Transverse colon (tissue), 4 donors: ENCODE data around the gene CMC2. TPM values are rescaled to one million over a fixed set of nuclear protein-coding genes. Genes with fewer than 3 reads are reported as not detected.

Source experiments
- DNase-seq: peaks from one replicate; pipeline ENCODE4 v3.0.0-alpha.2; 2019
- H3K27ac ChIP-seq, 4 donors: fragments of 200-600 bp; sonication (generic); 2 replicates each; pipeline ENCODE4 v1.5.1; 2016 to 2018; ENCODE audit warnings: inconsistent platforms in 4 of 4
- H3K27me3 ChIP-seq: fragments of 200-600 bp; sonication (generic); 2 replicates; pipeline ENCODE4 v1.5.1; 2017; ENCODE audit warnings: inconsistent platforms
- H3K36me3 ChIP-seq, 4 donors: fragments of 200-600 bp; sonication (generic); 2 replicates each; pipeline ENCODE4 v1.5.1; 2017 to 2019; ENCODE audit warnings: inconsistent platforms in 4 of 4
- H3K4me1 ChIP-seq, 4 donors: fragments of 200-600 bp; sonication (generic); 2 replicates each; pipeline ENCODE4 v1.5.1; 2017 to 2020; ENCODE audit warnings: inconsistent platforms in 4 of 4
- H3K4me3 ChIP-seq, 4 donors: fragments of 200-600 bp; sonication (generic); 1 replicate in 1 of 4; 2 replicates in 3 of 4; pipeline versions ENCODE4 v1.5.1 to v1.6.1; 2017 to 2019; ENCODE audit warnings: inconsistent platforms in 4 of 4
- H3K9me3 ChIP-seq, 2 donors: fragments of 200-600 bp; sonication (generic); 2 replicates each; pipeline ENCODE4 v1.5.1; 2017 to 2019; ENCODE audit warnings: inconsistent platforms in 2 of 2
- CTCF ChIP-seq, 5 experiments: fragments of 200-600 bp in 3 of 5; fragments of 450-650 bp in 2 of 5; sonication (generic) in 3 of 5; IDR thresholded peaks; 1 replicate in 2 of 5; 2 replicates in 3 of 5; pipeline ENCODE4 v1.5.1; 2016 to 2017; ENCODE audit warnings: antibody characterized with exemption in 5 of 5, inconsistent platforms in 3 of 5, mild to moderate bottlenecking in 2 of 5, moderate library complexity in 1 of 5
- EP300 ChIP-seq: sonication (generic); formaldehyde crosslinking; IDR thresholded peaks from one replicate; pipeline ENCODE4 v1.6.1; 2017; ENCODE audit warnings: antibody characterized with exemption, low read depth
- POLR2A ChIP-seq: fragments of 450-650 bp; IDR thresholded peaks from one replicate; pipeline ENCODE4 v1.6.1; 2016; ENCODE audit warnings: antibody characterized with exemption, mild to moderate bottlenecking, moderate library complexity
- POLR2AphosphoS5 ChIP-seq, 3 donors: sonication (generic); formaldehyde crosslinking; IDR thresholded peaks; one replicate each; pipeline ENCODE4 v1.6.1; 2016; ENCODE audit warnings: antibody characterized with exemption in 3 of 3
- WGBS, 2 donors: methylation state at CpG; one replicate each; pipeline ENCODE4 v1.1.5; 2018; ENCODE audit warnings: low coverage in 1 of 2; 5-methylcytosine and 5-hydroxymethylcytosine counted together
- in situ Hi-C, 4 donors: fragments of 200-750 bp; cut with MboI; loops; one replicate each; pipeline versions ENCODE4 v1.15.0 to v1.15.1; 2017; ENCODE audit warnings: low sequenced_read_pairs in 3 of 4, low pct_ligation_motif_present in 1 of 4, low pct_unique_long_range_greater_than_20kb in 1 of 4
- intact Hi-C: fragments of 100-400 bp; cut with DNase I; formaldehyde crosslinking; loops from one replicate; pipeline ENCODE4 v1.15.1; 2023; ENCODE audit warnings: low total_unique reads
- total RNA-seq, 4 donors: library from RNA; depleted of rRNA; stranded (reverse); fragments of >200 nt; gene quantifications; one replicate each; pipeline ENCODE4 v1.1.0, GENCODE V29; 2016

Gene CMC2
- total RNA-seq, 4 donors from 2014 or later = 2.8 to 42.9 (median 29.8) TPM

- no peak for DNase-seq
- Histone ChIP-seq H3K4me3 (no peak overlapping the region), H3K27ac (no peak overlapping the region), H3K9me3 (no peaks in the 10 kb centered on the region), H3K36me3 (no peaks in the 10 kb centered on the region), H3K27me3 (no peaks in the 10 kb centered on the region), H3K4me1 (no peaks in the 10 kb centered on the region)
- 97 to 100% methylated on average over 2 to 4 of the region's 4 CpGs for WGBS, 2 donors
- TF ChIP-seq POLR2AphosphoS5 (IDR thresholded peaks at IDR 0.05) (no peak), POLR2A (no peak), CTCF (IDR thresholded peaks at IDR 0.05) (no peak), EP300 (no peak)
- in situ Hi-C loops = no loop called here
- intact Hi-C loops = no loop called here
These were observed 83.3 kb downstream of the CMC2 start for GRCh38 chr16:80923356-80923755.

Other genes with a start within 250 kb of the CMC2 start
- 1 to 10 TPM in 3 of 4 donors, under 1 TPM in 1; 0.80 to 3.5 (median 2.3) TPM for gene CDYL2, start 202.3 kb downstream of the CMC2 start, total RNA-seq
- gene CENPN, start 329 bp upstream of the CMC2 start, total RNA-seq = 10 to 100 TPM in 2 of 4 donors, 1 to 10 TPM in 2; 4.9 to 12.7 (median 8.5) TPM
- 10 to 100 TPM; 24.7 to 86.0 (median 35.5) TPM for gene ATMIN, start 29.0 kb upstream of the CMC2 start, total RNA-seq
- gene C16orf46, start 70.4 kb upstream of the CMC2 start, total RNA-seq = 1 to 10 TPM in 1 of 4 donors, under 1 TPM in 1, not detected in 2; 0.32 to 5.6 TPM
- gene GCSH, start 89.5 kb upstream of the CMC2 start, total RNA-seq = 10 to 100 TPM in 1 of 4 donors, 1 to 10 TPM in 2, not detected in 1; 5.6 to 13.0 (median 8.9) TPM
- gene BCO1, start 231.8 kb upstream of the CMC2 start, total RNA-seq = 10 to 100 TPM in 1 of 4 donors, 1 to 10 TPM in 3; 1.6 to 18.3 (median 4.0) TPM